GM12801 (cell line): ENCODE measurements around the gene CAMK2G.

Experiments
- TF ChIP-seq, protein P1 (sequence below): IDR thresholded peaks from one replicate; pipeline ENCODE4 v1.5.1; 2011; ENCODE audit warnings: control low read depth; ENCODE audit not compliant: insufficient read length; ENCODE audit errors: extremely low read depth

CAMK2G gene

DNA sequence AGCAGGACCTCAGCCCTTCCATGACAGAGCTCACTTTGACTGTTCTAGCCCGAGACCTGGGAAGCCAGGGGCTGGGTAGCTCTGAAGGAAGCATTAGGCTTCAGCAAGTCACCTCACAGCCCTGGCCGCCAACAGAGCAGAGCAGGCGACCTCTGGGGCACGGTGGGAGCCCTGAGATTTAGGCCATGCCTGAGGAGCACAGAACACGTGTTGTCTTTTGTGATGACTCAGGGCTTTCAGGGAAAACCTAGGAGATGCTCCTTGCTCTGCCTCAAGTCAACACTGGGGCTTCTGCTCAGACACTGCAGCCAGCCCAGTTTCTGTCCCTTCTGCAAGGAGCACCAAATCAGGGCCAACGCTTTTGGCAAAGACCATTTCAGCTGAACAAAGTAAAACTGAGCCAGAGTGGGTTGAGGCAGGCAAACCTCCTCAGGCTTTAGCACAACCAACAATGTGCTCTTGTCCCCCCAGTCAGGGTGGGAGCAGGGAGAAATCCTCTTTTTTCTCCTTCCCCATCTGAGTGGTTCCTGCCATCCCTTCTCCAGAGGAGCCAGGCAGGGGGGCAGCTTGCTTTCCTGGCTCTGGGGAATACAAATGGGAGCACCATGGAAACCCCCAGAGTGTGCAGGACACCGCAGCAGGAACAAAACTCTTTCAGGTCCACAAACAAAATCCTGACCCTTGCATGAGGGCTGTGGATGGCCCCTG lies 14.4 kb downstream of the CAMK2G start:
- TF ChIP-seq, protein P1, sequence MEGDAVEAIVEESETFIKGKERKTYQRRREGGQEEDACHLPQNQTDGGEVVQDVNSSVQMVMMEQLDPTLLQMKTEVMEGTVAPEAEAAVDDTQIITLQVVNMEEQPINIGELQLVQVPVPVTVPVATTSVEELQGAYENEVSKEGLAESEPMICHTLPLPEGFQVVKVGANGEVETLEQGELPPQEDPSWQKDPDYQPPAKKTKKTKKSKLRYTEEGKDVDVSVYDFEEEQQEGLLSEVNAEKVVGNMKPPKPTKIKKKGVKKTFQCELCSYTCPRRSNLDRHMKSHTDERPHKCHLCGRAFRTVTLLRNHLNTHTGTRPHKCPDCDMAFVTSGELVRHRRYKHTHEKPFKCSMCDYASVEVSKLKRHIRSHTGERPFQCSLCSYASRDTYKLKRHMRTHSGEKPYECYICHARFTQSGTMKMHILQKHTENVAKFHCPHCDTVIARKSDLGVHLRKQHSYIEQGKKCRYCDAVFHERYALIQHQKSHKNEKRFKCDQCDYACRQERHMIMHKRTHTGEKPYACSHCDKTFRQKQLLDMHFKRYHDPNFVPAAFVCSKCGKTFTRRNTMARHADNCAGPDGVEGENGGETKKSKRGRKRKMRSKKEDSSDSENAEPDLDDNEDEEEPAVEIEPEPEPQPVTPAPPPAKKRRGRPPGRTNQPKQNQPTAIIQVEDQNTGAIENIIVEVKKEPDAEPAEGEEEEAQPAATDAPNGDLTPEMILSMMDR = no peak

DNA sequence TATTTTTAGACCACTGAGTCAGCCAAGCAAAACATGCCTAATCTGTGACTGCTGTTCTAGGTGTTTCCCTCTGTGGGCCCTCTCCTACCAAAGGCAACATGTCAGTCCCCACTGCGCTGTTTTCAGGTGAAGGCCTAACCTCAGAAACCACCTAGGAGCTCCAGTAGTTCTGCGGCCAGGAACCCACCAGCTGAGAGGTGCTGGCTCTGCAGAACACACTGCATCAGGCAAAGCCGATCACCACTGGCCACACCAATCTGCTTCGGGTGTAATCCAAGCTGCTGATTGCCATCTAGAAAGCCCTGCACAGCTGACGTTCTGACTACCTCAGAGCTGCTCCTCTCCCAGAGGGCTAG lies 14.9 kb downstream of the CAMK2G start:
- TF ChIP-seq, protein P1 = no peak

DNA sequence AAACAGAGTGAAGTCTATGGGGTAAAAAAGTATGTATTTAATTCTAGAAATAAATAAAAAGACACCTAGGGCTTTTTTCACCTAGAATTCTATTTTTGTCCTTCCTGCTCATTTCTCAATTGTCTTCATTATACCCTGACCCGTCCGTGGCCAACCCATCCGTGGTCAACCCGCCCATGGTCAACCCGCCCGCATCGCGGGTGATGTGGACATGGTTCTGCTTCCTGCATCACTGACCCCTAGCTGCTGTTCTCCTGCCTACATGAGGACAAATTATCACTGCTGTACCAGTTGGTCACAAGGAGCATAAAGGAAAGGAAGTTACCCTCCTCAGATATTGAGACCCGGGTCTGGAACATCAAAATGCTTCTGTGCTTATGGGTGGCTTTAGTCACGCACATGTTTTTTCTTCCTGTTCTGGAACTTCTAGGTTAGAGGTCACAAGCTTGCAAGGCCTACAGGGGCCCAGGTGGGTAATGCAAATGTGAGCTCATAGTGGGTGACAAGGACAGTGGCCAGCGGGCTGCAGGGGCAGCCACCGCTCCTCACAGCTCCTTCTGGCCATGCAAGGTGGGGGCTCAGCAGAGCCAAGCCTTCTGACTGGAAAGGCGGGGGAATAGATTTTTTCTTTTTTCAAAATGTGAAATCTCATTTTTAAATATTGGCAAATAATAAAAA lies 15.5 kb downstream of the CAMK2G start:
- TF ChIP-seq, protein P1 = no peak

DNA sequence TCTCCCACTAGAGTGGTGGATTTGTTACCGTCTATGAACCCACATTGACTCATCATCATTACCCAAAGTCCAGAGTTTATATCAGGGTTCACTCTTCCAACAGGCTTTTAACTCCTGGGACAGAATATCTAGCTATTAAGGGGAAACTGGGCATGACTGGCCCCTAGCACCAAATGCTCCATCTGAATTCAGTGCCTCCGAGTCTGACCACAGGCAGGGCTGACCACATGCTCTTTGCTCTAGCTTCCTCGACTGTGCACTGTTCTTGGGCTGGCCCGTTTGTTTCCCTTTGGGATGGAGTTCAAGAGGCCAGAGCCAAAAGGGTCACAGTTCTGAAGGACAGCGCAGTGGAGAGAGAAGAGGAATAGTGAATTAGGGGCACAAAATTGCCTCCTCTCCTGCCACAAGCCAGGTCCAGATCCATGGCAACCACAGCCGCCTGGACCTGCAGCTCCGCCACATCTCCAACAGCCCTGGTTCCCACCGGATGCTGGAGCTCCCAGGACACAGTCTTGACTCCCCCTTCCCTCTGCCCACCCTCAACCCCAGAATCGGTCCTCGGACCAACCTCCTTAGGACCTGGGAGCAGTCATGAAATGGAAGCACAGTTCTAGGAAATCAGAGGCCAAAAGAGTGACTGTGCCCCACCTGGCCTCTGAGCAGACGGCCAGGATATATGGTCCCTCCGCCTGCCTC lies 16.2 kb downstream of the CAMK2G start:
- TF ChIP-seq, protein P1 = no peak

DNA sequence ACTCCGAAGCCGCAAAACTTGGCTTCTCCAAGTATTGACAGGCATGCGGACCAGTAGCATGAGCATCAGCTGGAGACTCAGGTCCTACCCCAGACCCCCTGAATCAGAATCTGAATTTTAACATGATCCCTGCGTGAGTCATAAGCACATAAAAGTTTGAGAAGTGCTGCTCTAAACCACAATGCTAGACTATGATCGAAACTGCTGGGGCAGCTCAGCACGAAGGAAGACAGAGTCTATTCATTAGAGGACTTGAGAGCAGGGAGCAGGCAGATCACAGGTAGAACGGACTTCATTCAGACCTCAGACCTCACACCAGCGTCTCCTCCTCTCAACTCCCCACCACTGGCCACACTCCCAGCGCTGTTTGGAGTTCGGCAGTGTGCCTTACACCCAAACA lies 16.9 kb downstream of the CAMK2G start:
- TF ChIP-seq, protein P1 = no peak

DNA sequence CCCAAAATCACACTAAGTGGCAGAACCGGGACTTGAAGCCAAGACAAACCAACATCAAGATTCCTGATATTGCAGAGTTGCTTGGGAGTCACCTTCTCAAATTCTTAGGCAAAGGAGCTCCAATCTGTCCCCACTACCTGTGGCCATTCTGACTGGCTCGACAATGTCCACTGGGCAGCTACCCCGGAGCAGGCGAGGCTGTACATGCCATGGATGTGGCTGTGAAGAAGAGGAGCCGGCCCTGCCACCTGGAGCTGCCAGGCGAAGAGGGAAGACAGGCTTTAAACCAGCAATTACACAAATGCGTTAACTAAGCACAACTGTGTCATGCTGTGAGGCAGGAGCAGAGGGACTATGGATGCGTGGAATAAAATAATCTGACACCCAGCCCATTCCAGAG lies 18.1 kb downstream of the CAMK2G start:
- TF ChIP-seq, protein P1 = no peak

DNA sequence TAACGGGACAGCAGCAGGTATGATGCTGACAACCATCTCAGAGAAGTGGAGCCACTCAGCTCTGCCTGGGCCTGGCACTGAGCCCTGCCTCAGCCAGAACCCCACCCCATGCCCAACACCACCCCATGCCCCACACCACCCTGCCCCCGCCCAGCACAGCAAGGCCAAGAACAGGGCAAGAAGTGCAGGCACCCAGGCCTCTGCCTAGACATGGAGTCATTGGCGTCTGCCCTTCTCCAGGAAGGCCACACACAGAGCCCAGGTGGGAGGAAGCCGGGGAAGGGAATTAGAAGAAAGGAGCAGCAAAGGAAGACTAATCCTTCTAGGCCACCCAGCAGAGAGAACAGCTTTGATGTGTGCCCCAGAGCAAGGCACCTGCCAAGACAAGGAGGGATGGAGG lies 18.9 kb downstream of the CAMK2G start:
- TF ChIP-seq, protein P1 = no peak
